Neuronal stem cell (in vitro differentiated cells): ENCODE data around the gene SLC7A11.

Source experiments
- DNase-seq: peaks from one replicate; pipeline ENCODE4 v3.0.0-alpha.2; 2013; ENCODE audit warnings: low spot score
- H2AFZ ChIP-seq: one replicate; pipeline ENCODE4 v1.6.1; 2013; ENCODE audit warnings: mild to moderate bottlenecking, low read length, inconsistent platforms
- H2AK5ac ChIP-seq: 2 replicates; pipeline ENCODE4 v1.6.1; 2013; ENCODE audit warnings: low read depth, mild to moderate bottlenecking, inconsistent platforms, low read length, moderate library complexity, mixed read lengths
- H2BK120ac ChIP-seq: 2 replicates; pipeline ENCODE4 v1.6.1; 2013; ENCODE audit warnings: low read depth, mild to moderate bottlenecking, inconsistent platforms, low read length, moderate library complexity, mixed read lengths
- H2BK12ac ChIP-seq: one replicate; pipeline ENCODE4 v1.6.1; 2013; ENCODE audit warnings: low read length, inconsistent platforms
- H2BK15ac ChIP-seq: 2 replicates; pipeline ENCODE4 v1.6.1; 2013; ENCODE audit warnings: mild to moderate bottlenecking, low read length, inconsistent platforms, mixed read lengths
- H2BK5ac ChIP-seq: one replicate; pipeline ENCODE4 v1.6.1; 2013; ENCODE audit warnings: inconsistent platforms, mild to moderate bottlenecking, low read length, moderate library complexity
- H3K14ac ChIP-seq: one replicate; pipeline ENCODE4 v1.6.1; 2013; ENCODE audit warnings: low read length, inconsistent platforms
- H3K18ac ChIP-seq: 2 replicates; pipeline ENCODE4 v1.6.1; 2013; ENCODE audit warnings: low read length, inconsistent platforms
- H3K23ac ChIP-seq: 2 replicates; pipeline ENCODE4 v1.6.1; 2013; ENCODE audit warnings: low read depth, mild to moderate bottlenecking, mixed read lengths, low read length, inconsistent platforms; ENCODE audit not compliant: poor library complexity
- H3K27ac ChIP-seq: replicated peaks from 3 replicates; pipeline ENCODE4 v1.5.1; 2013; ENCODE audit warnings: low read length, inconsistent platforms
- H3K27me3 ChIP-seq, 3 experiments: 2 replicates each; pipeline ENCODE4 v1.6.1; 2013; ENCODE audit warnings: low read length in 3 of 3, mild to moderate bottlenecking in 2 of 3, inconsistent platforms in 1 of 3, low read depth in 1 of 3, mixed read lengths in 1 of 3, moderate library complexity in 1 of 3; ENCODE audit not compliant: control insufficient read depth in 3 of 3, insufficient read depth in 3 of 3
- H3K36me3 ChIP-seq, 2 donors: replicated peaks in 1 of 2; 2 replicates each; pipeline ENCODE4 v1.6.1; 2013; ENCODE audit warnings: low read length in 2 of 2; ENCODE audit not compliant: control insufficient read depth in 2 of 2, insufficient read depth in 2 of 2
- H3K4ac ChIP-seq: 2 replicates; pipeline ENCODE4 v1.6.1; 2013; ENCODE audit warnings: inconsistent platforms, mild to moderate bottlenecking, low read length, moderate library complexity
- H3K4me1 ChIP-seq, 2 donors: 1 replicate in 1 of 2; 2 replicates in 1 of 2; pipeline ENCODE4 v1.6.1; 2013; ENCODE audit warnings: low read length in 2 of 2, low read depth in 1 of 2; ENCODE audit not compliant: control insufficient read depth in 2 of 2, insufficient read depth in 1 of 2
- H3K4me2 ChIP-seq: one replicate; pipeline ENCODE4 v1.6.1; 2013; ENCODE audit warnings: mild to moderate bottlenecking, low read length, inconsistent platforms; ENCODE audit not compliant: insufficient read depth, poor library complexity, severe bottlenecking
- H3K4me3 ChIP-seq, 2 donors: 2 replicates each; pipeline ENCODE4 v1.5.1; 2013; ENCODE audit warnings: low read length in 2 of 2, mild to moderate bottlenecking in 2 of 2, inconsistent platforms in 1 of 2, moderate library complexity in 1 of 2
- H3K79me1 ChIP-seq: one replicate; pipeline ENCODE4 v1.6.1; 2013; ENCODE audit warnings: low read depth, mild to moderate bottlenecking, inconsistent platforms, low read length, moderate library complexity
- H3K9ac ChIP-seq: one replicate; pipeline ENCODE4 v1.6.1; 2013; ENCODE audit warnings: mild to moderate bottlenecking, low read depth, low read length, inconsistent platforms; ENCODE audit not compliant: poor library complexity
- H3K9me3 ChIP-seq, 2 donors: replicated peaks in 1 of 2; 2 replicates each; pipeline versions ENCODE3 to v1.6.1; 2013; ENCODE audit warnings: low read length in 2 of 2, mild to moderate bottlenecking in 2 of 2, inconsistent platforms in 1 of 2, low read depth in 1 of 2, mixed read lengths in 1 of 2, moderate library complexity in 1 of 2; ENCODE audit not compliant: control insufficient read depth in 2 of 2, insufficient read depth in 1 of 2
- H4K8ac ChIP-seq: one replicate; pipeline ENCODE4 v1.6.1; 2013; ENCODE audit warnings: low read depth, mild to moderate bottlenecking, inconsistent platforms, low read length, moderate library complexity
- H4K91ac ChIP-seq: one replicate; pipeline ENCODE4 v1.6.1; 2013; ENCODE audit warnings: low read length, low read depth, mild to moderate bottlenecking, inconsistent platforms; ENCODE audit not compliant: poor library complexity
- WGBS, 2 donors: extraction: QIAGEN DNeasy Blood & Tissue Kit; methylation state at CpG; one replicate each; pipeline ENCODE4 v1.1.7; 2013; ENCODE audit warnings: missing lambda C conversion rate in 2 of 2, mixed read lengths in 1 of 2; ENCODE audit not compliant: insufficient read length in 2 of 2, insufficient replicate concordance in 1 of 2; ENCODE audit errors: extremely low coverage in 2 of 2; 5-methylcytosine and 5-hydroxymethylcytosine counted together

The SLC7A11 gene

GRCh38 chr4:138163171-138163570 is 79.0 kb downstream of the SLC7A11 start:
- Histone ChIP-seq H2BK12ac (no peak overlapping the region), H4K91ac (no peak overlapping the region), H3K9ac (no peak overlapping the region), H3K4me1 (peaks cover 0 to 3% of the 10 kb centered on the region in 2 donors), H3K4me2 (no peak overlapping the region), H3K27ac (no peak overlapping the region), H3K14ac (no peak overlapping the region), H3K23ac (no peak overlapping the region), H3K36me3 (no peaks in the 10 kb centered on the region), H2BK15ac (no peak overlapping the region), H2BK5ac (no peak overlapping the region), H3K18ac (no peak overlapping the region), H2AFZ (no peak overlapping the region), H3K4me3 (no peak overlapping the region), H2AK5ac (no peak overlapping the region), H3K4ac (no peak overlapping the region), H2BK120ac (no peak overlapping the region), H4K8ac (no peak overlapping the region), H3K9me3 (no peaks in the 10 kb centered on the region), H3K27me3 (no peaks in the 10 kb centered on the region), H3K79me1 (no peaks in the 10 kb centered on the region)
- no CpG with 5 or more reads among the region's 2 CpGs for WGBS, 2 donors
- no peak for DNase-seq

- H3K14ac ChIP-seq: no peak overlapping the region
- no peak for DNase-seq
- no peak overlapping the region for H2AFZ ChIP-seq
- no peak overlapping the region for H2BK12ac ChIP-seq
- no peak overlapping the region for H2BK5ac ChIP-seq
- no peak overlapping the region for H3K23ac ChIP-seq
- H3K4ac ChIP-seq: no peak overlapping the region
- no peaks in the 10 kb centered on the region for H3K79me1 ChIP-seq
- no peaks in the 10 kb centered on the region for H3K9me3 ChIP-seq
- H3K4me1 ChIP-seq: peaks cover 0 to 3% of the 10 kb centered on the region in 2 donors
- H2AK5ac ChIP-seq: no peak overlapping the region
- no peak overlapping the region for H3K9ac ChIP-seq
- H3K27me3 ChIP-seq: no peaks in the 10 kb centered on the region
- H3K18ac ChIP-seq: no peak overlapping the region
- no peak overlapping the region for H2BK120ac ChIP-seq
- H4K8ac ChIP-seq: no peak overlapping the region
- no peak overlapping the region for H3K4me2 ChIP-seq
- no peak overlapping the region for H2BK15ac ChIP-seq
- H3K4me3 ChIP-seq: no peak overlapping the region
- H3K27ac ChIP-seq: no peak overlapping the region
- H3K36me3 ChIP-seq: no peaks in the 10 kb centered on the region
- no peak overlapping the region for H4K91ac ChIP-seq
Observed at GRCh38 chr4:138162259-138162658, 79.9 kb downstream of the SLC7A11 start.

- no peak overlapping the region for H4K8ac ChIP-seq
Observed at GRCh38 chr4:138161351-138161750, 80.8 kb downstream of the SLC7A11 start.

GRCh38 chr4:138158746-138159297 is 83.3 kb downstream of the SLC7A11 start:
- no CpG with 5 or more reads among the region's 2 CpGs for WGBS, 2 donors
- Histone ChIP-seq H3K9me3 (no peaks in the 10 kb centered on the region), H2AFZ (no peak overlapping the region), H3K79me1 (no peaks in the 10 kb centered on the region), H2BK15ac (no peak overlapping the region), H4K8ac (no peak overlapping the region), H2BK5ac (no peak overlapping the region), H2AK5ac (no peak overlapping the region), H2BK120ac (no peak overlapping the region), H4K91ac (no peak overlapping the region), H3K4me1 (peaks cover 0 to 3% of the 10 kb centered on the region in 2 donors), H3K4ac (no peak overlapping the region), H3K18ac (no peak overlapping the region), H2BK12ac (no peak overlapping the region), H3K14ac (no peak overlapping the region), H3K36me3 (no peaks in the 10 kb centered on the region), H3K4me2 (no peak overlapping the region), H3K27me3 (no peaks in the 10 kb centered on the region), H3K9ac (no peak overlapping the region), H3K27ac (no peak overlapping the region), H3K23ac (no peak overlapping the region), H3K4me3 (no peak overlapping the region)
- no peak for DNase-seq

More at GRCh38 chr4:138161351-138161750, 80.8 kb downstream of the SLC7A11 start:
- H3K14ac ChIP-seq: no peak overlapping the region
- H3K4ac ChIP-seq: no peak overlapping the region
- H2BK120ac ChIP-seq: no peak overlapping the region
- H3K18ac ChIP-seq: no peak overlapping the region
- WGBS, 2 donors: no CpG with 5 or more reads among the region's 2 CpGs
- no peak overlapping the region for H3K9ac ChIP-seq
- no peak overlapping the region for H3K4me2 ChIP-seq
- H3K9me3 ChIP-seq: no peaks in the 10 kb centered on the region
- DNase-seq: no peak
- no peak overlapping the region for H3K23ac ChIP-seq
- H4K91ac ChIP-seq: no peak overlapping the region
- no peak overlapping the region for H2AK5ac ChIP-seq
- no peak overlapping the region for H2BK15ac ChIP-seq
- no peak overlapping the region for H2BK5ac ChIP-seq
- H3K27ac ChIP-seq: no peak overlapping the region
- no peaks in the 10 kb centered on the region for H3K36me3 ChIP-seq
- H3K27me3 ChIP-seq: no peaks in the 10 kb centered on the region
- H2BK12ac ChIP-seq: no peak overlapping the region
- H3K79me1 ChIP-seq: no peaks in the 10 kb centered on the region
- no peak overlapping the region for H2AFZ ChIP-seq
- H3K4me1 ChIP-seq: peaks cover 0 to 3% of the 10 kb centered on the region in 2 donors
- H3K4me3 ChIP-seq: no peak overlapping the region
